ENCODE data around the gene HUWE1. TPM values are rescaled to one million over a fixed set of nuclear protein-coding genes. Genes with fewer than 3 reads are reported as not detected.

Gene HUWE1
- total and polyA plus RNA-seq, 2 of the 13 experiments (the other 11 are each of a cell fraction or from before 2014, with no cell fraction given) = 63.2 to 68.1 TPM

- Histone ChIP-seq H3K9ac (ENCODE audit: insufficient read depth, low read depth, low read length) (no peak overlapping the region), H3K36me3 (replicated peaks in 1 of 2; ENCODE audit: control insufficient read depth in 1 of 2, insufficient read depth in 2 of 2, low read length in 2 of 2) (no peaks in the 10 kb centered on the region), H2AFZ (ENCODE audit: low read length) (no peak overlapping the region), H3K79me2 (ENCODE audit: insufficient read depth, low read length) (peaks cover 12% of the 10 kb centered on the region), H3K27me3 (ENCODE audit: control insufficient read depth in 1 of 2, insufficient read depth in 2 of 2, low read length in 2 of 2) (no peaks in the 10 kb centered on the region), H3K4me3 (replicated peaks in 1 of 3; ENCODE audit: insufficient read depth in 1 of 3, low read depth in 2 of 3, low read length in 3 of 3) (no peak overlapping the region), H3K27ac (ENCODE audit: extremely low read length, insufficient read depth, low read length) (no peak overlapping the region), H3K4me2 (ENCODE audit: low read depth, low read length) (no peak overlapping the region), H3K9me3 (ENCODE audit: low read length) (no peaks in the 10 kb centered on the region), H4K20me1 (ENCODE audit: insufficient read depth, low read length) (no peaks in the 10 kb centered on the region), H3K4me1 (ENCODE audit: insufficient read depth, low read length) (no peaks in the 10 kb centered on the region)
- intact Hi-C loops (cut with micrococcal nuclease; ENCODE audit: unreplicated experiment) (no loop called here), in situ Hi-C loops (cut with HindIII; ENCODE audit: extremely low pct_ligation_motif_present, low pct_unique_long_range_greater_than_20kb) (loop anchor here (10.0 kb wide), 1 partner anchor 147 kb away; no protein-coding TSS in a partner anchor)
- POLR2A ChIA-PET = no interaction called here
- BruUV-seq (replicated peaks) = no TSS peak
- WGBS (ENCODE audit: low lambda C conversion rate) = 13% methylated on average over 3 of the region's 7 CpGs
- FAIRE-seq (no peak), DNase-seq (ENCODE audit: low spot score) (no peak), ATAC-seq (no peak)
- CTCF ChIA-PET (ENCODE audit: low intra/inter-chr PET ratio, low total read pairs) = no interaction called here
- TF ChIP-seq FOXP1 (IDR thresholded peaks at IDR 0.05) = no peak
- TF ChIP-seq FOXP1 (CRISPR knock-in tag; IDR thresholded peaks at IDR 0.05) = no peak
- no peak for TF ChIP-seq ARID3A (IDR thresholded peaks at IDR 0.05; ENCODE audit: low read depth, low read length)
- no peak for TF ChIP-seq ZNF569 (CRISPR knock-in tag; IDR thresholded peaks at IDR 0.05; ENCODE audit: borderline replicate concordance)
- no peak for TF ChIP-seq LBX2 (CRISPR knock-in tag; IDR thresholded peaks at IDR 0.05; ENCODE audit: borderline replicate concordance)
- no peak for TF ChIP-seq HNRNPL (IDR thresholded peaks at IDR 0.05; ENCODE audit: low read depth, low read length)
- no peak for TF ChIP-seq DZIP1 (CRISPR knock-in tag; IDR thresholded peaks at IDR 0.05)
- TF ChIP-seq ZNF234 (CRISPR knock-in tag; conservative IDR thresholded peaks at IDR 0.05) = no peak
- no peak for TF ChIP-seq HINFP (CRISPR knock-in tag; IDR thresholded peaks at IDR 0.05; ENCODE audit: low read depth)
- TF ChIP-seq RARG (CRISPR knock-in tag; IDR thresholded peaks at IDR 0.05; ENCODE audit: low read depth) = no peak
- no peak for TF ChIP-seq EED (CRISPR knock-in tag; IDR thresholded peaks at IDR 0.05)
- TF ChIP-seq ZNF251 (CRISPR knock-in tag; IDR thresholded peaks at IDR 0.05) = no peak
- no peak for TF ChIP-seq BRCA1 (CRISPR knock-in tag; IDR thresholded peaks at IDR 0.05)
- TF ChIP-seq TSC22D2 (CRISPR knock-in tag; IDR thresholded peaks at IDR 0.05; ENCODE audit: borderline replicate concordance) = no peak
These were observed 1.8 kb upstream of the HUWE1 start for GRCh38 chrX:53688300-53688699.
